Kidney (tissue), 14 donors: Measurements from ENCODE around the gene NCOA7. TPM values are rescaled to one million over a fixed set of nuclear protein-coding genes. Genes with fewer than 3 reads are reported as not detected.
A peak's percentile ranks its signal among the peaks of the same experiment; 100 is the strongest.

Experiments
- DNase-seq, 5 donors: peaks; one replicate each; pipeline ENCODE4 v3.0.0-alpha.2; 2013 to 2020
- FAIRE-seq: peaks from 2 replicates; lab custom pipeline; 2012; peaks lifted over from hg19 to GRCh38; lab: Jason Lieb, UNC
- H3K27ac ChIP-seq, 2 donors: one replicate each; pipeline ENCODE4 v1.7.0; 2013; ENCODE audit warnings: low read depth in 2 of 2, low read length in 2 of 2, inconsistent platforms in 1 of 2
- H3K27me3 ChIP-seq: one replicate; pipeline ENCODE4 v1.7.1; 2013; ENCODE audit warnings: low read length, inconsistent platforms; ENCODE audit not compliant: control insufficient read depth, insufficient read depth
- H3K36me3 ChIP-seq, 3 donors: one replicate each; pipeline versions ENCODE4 v1.7.0 to v1.7.1; 2013; ENCODE audit warnings: low read length in 3 of 3, control low read depth in 1 of 3, inconsistent platforms in 1 of 3; ENCODE audit not compliant: insufficient read depth in 3 of 3, control insufficient read depth in 2 of 3
- H3K4me1 ChIP-seq, 3 donors: one replicate each; pipeline versions ENCODE4 v1.7.0 to v1.7.1; 2013; ENCODE audit warnings: low read length in 3 of 3, inconsistent platforms in 1 of 3, low read depth in 1 of 3; ENCODE audit not compliant: control insufficient read depth in 2 of 3, insufficient read depth in 2 of 3
- H3K4me3 ChIP-seq, 3 donors: one replicate each; pipeline versions ENCODE4 v1.7.0 to v1.8.1; 2013; ENCODE audit warnings: low read length in 3 of 3, control low read depth in 1 of 3, inconsistent platforms in 1 of 3
- H3K9ac ChIP-seq, 3 donors: one replicate each; pipeline versions ENCODE4 v1.7.0 to v1.7.1; 2013; ENCODE audit warnings: low read length in 3 of 3, control low read depth in 1 of 3, inconsistent platforms in 1 of 3
- H3K9me3 ChIP-seq, 3 donors: one replicate each; pipeline versions ENCODE4 v1.7.0 to v1.7.1; 2013; ENCODE audit warnings: low read length in 3 of 3, control low read depth in 1 of 3, inconsistent platforms in 1 of 3; ENCODE audit not compliant: control insufficient read depth in 2 of 3, insufficient read depth in 1 of 3
- CTCF ChIP-seq: IDR thresholded peaks from 3 replicates; pipeline ENCODE4 v1.5.1; 2012; ENCODE audit warnings: mild to moderate bottlenecking, moderate library complexity, borderline replicate concordance; ENCODE audit not compliant: insufficient read depth; ENCODE audit errors: extremely low read depth
- intact Hi-C: fragments of 100-400 bp; cut with DNase I; formaldehyde crosslinking; loops from one replicate; pipeline ENCODE4 v1.11.1; 2022
- polyA plus RNA-seq: library from polyadenylated mRNA; stranded (reverse); fragments of 350-450 nt; fragmentation: Illumina TruSeq; extraction: RNeasy Lipid Tissue Mini Kit (QIAGEN cat#74804); gene quantifications from one replicate; pipeline ENCODE4 v1.2.3, GENCODE V29; 2014; ENCODE audit warnings: low read depth, low replicate concordance; ENCODE audit not compliant: insufficient read depth
- total RNA-seq: library from RNA; stranded (reverse); fragmentation: NEBNext Ultra II Directional; extraction: Animal tissue kit (Norgen Biotek cat#: 25700); gene quantifications from one replicate; pipeline ENCODE4 v1.2.1, GENCODE V29; 2021
- donor health status: control.
- donor health status: control.
- donor health status: control.
- donor health status: control.
- donor health status: control.
- donor health status: DM: yes; HTN: yes; CAD: no.
- donor health status: Normal renal cell carcinoma (clear cell type).

NCOA7 gene
- total and polyA plus RNA-seq, 2 donors from 2014 or later: 21.0 to 135 TPM

- peak overlapping the region in 1 of 3 donors; percentile 36 for H3K9ac ChIP-seq
- peaks cover 3 to 40% (median 27%) of the 10 kb centered on the region in 3 donors for H3K4me1 ChIP-seq
- no peak for TF ChIP-seq CTCF
- FAIRE-seq: no peak
- H3K27me3 ChIP-seq: no peaks in the 10 kb centered on the region
- peak overlapping the region in 2 of 3 donors; percentile 48 to 62 for H3K4me3 ChIP-seq
- H3K36me3 ChIP-seq: peaks cover 0 to 4% (median 2%) of the 10 kb centered on the region in 3 donors
- DNase-seq: no peak
- intact Hi-C loops: no loop called here
- H3K27ac ChIP-seq: peak overlapping the region; percentile 64 to 71
- H3K9me3 ChIP-seq: no peaks in the 10 kb centered on the region
Observed at GRCh38 chr6:125818225-125818657, 27.5 kb downstream of the NCOA7 start.

GRCh38 chr6:125818772-125819260 lies 28.1 kb downstream of the NCOA7 start:
- FAIRE-seq (no peak), DNase-seq (no peak)
- H3K9ac ChIP-seq: peak overlapping the region in 1 of 3 donors; percentile 44
- no peaks in the 10 kb centered on the region for H3K27me3 ChIP-seq
- peaks cover 0 to 4% (median 2%) of the 10 kb centered on the region in 3 donors for H3K36me3 ChIP-seq
- H3K9me3 ChIP-seq: no peaks in the 10 kb centered on the region
- H3K27ac ChIP-seq: peak overlapping the region; percentile 64 to 71
- intact Hi-C loops: no loop called here
- peak overlapping the region in 2 of 3 donors; percentile 9 to 62 for H3K4me3 ChIP-seq
- peaks cover 3 to 43% (median 27%) of the 10 kb centered on the region in 3 donors for H3K4me1 ChIP-seq
- no peak for TF ChIP-seq CTCF

- TF ChIP-seq CTCF: no peak
- FAIRE-seq: no peak
- no peak for DNase-seq
- Histone ChIP-seq H3K4me3 (no peak overlapping the region), H3K9me3 (no peaks in the 10 kb centered on the region), H3K9ac (no peak overlapping the region), H3K4me1 (peaks cover 3 to 43% (median 23%) of the 10 kb centered on the region in 3 donors), H3K36me3 (peaks cover 0 to 4% (median 2%) of the 10 kb centered on the region in 3 donors), H3K27ac (peak overlapping the region in 1 of 2 donors; percentile 35), H3K27me3 (no peaks in the 10 kb centered on the region)
- intact Hi-C loops: no loop called here
Observed at GRCh38 chr6:125819535-125820326, 29.0 kb downstream of the NCOA7 start.
